Skeletal muscle tissue (tissue), 4 donors: ENCODE measurements around the gene RGMA. TPM values are rescaled to one million over a fixed set of nuclear protein-coding genes. Genes with fewer than 3 reads are reported as not detected.

ENCODE experiments used
- H3K27ac ChIP-seq: one replicate; pipeline ENCODE4 v1.7.0; 2013; ENCODE audit warnings: mild to moderate bottlenecking, low read depth, low read length, inconsistent platforms
- H3K27me3 ChIP-seq, 3 donors: one replicate each; pipeline ENCODE4 v1.7.0; 2013; ENCODE audit warnings: low read length in 3 of 3; ENCODE audit not compliant: control insufficient read depth in 3 of 3, insufficient read depth in 3 of 3
- H3K36me3 ChIP-seq, 3 donors: one replicate each; pipeline ENCODE4 v1.7.0; 2013; ENCODE audit warnings: low read length in 3 of 3; ENCODE audit not compliant: control insufficient read depth in 3 of 3, insufficient read depth in 3 of 3
- H3K4me1 ChIP-seq, 3 donors: one replicate each; pipeline ENCODE4 v1.7.0; 2013; ENCODE audit warnings: low read length in 3 of 3, mild to moderate bottlenecking in 3 of 3; ENCODE audit not compliant: control insufficient read depth in 3 of 3, insufficient read depth in 3 of 3
- H3K4me3 ChIP-seq, 3 donors: one replicate each; pipeline ENCODE4 v1.7.0; 2013; ENCODE audit warnings: low read length in 3 of 3
- H3K9ac ChIP-seq, 3 donors: one replicate each; pipeline ENCODE4 v1.7.0; 2013; ENCODE audit warnings: low read length in 3 of 3, mild to moderate bottlenecking in 3 of 3, moderate library complexity in 2 of 3, low read depth in 1 of 3
- H3K9me3 ChIP-seq, 3 donors: one replicate each; pipeline ENCODE4 v1.7.0; 2013; ENCODE audit warnings: low read length in 3 of 3; ENCODE audit not compliant: control insufficient read depth in 3 of 3
- total RNA-seq: library from RNA; depleted of rRNA; stranded (reverse); fragments of >200 nt; gene quantifications from one replicate; pipeline ENCODE4 v1.2.3, GENCODE V29; 2014
- donor health status: Osteomylitis.

The RGMA gene
- total RNA-seq, 1 donor from 2014 or later = 5.7 TPM

GRCh38 chr15:93070551-93071296, 18.3 kb downstream of the RGMA start:
- peak overlapping the region; percentile 78 to 92 (median 87) for H3K9ac ChIP-seq
- H3K4me1 ChIP-seq = peaks cover 66 to 80% (median 76%) of the 10 kb centered on the region in 3 donors

DNA sequence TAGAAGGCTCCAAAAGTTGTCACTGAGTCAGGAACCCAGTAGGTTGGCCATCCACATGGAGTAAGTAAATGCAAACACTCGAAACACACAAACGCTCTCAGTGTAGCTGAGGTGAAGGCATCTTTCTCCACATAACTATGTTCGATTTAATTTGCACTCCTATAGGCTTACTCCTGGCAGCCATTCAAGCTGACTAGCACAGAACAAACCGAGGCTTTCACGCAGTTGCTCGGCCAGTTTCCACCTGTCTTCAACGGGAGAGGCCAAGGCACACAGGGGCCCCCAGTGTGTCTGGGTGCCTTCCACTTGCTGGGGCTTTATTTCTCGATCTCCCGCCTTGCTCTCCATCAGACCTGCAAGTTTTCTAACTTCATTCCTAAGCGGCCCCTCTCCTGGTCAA, 18.9 kb downstream of the RGMA start:
- Histone ChIP-seq H3K4me1 (peaks cover 70 to 82% (median 78%) of the 10 kb centered on the region in 3 donors), H3K4me3 (peak overlapping the region; percentile 73 to 85 (median 83)), H3K9me3 (no peaks in the 10 kb centered on the region), H3K27me3 (no peaks in the 10 kb centered on the region), H3K9ac (peak overlapping the region; percentile 54 to 92 (median 78)), H3K36me3 (peaks cover 0 to 10% (median 9%) of the 10 kb centered on the region in 3 donors), H3K27ac (peak overlapping the region; percentile 85)

More at GRCh38 chr15:93070551-93071296, 18.3 kb downstream of the RGMA start:
- H3K36me3 ChIP-seq = peaks cover 0 to 7% (median 7%) of the 10 kb centered on the region in 3 donors
- no peaks in the 10 kb centered on the region for H3K9me3 ChIP-seq
- H3K27me3 ChIP-seq = no peaks in the 10 kb centered on the region
- H3K27ac ChIP-seq = peak overlapping the region; percentile 85
- H3K4me3 ChIP-seq = peak overlapping the region; percentile 73 to 85 (median 83)

- Histone ChIP-seq H3K27me3 (no peaks in the 10 kb centered on the region), H3K9me3 (no peaks in the 10 kb centered on the region), H3K4me3 (no peak overlapping the region), H3K27ac (peak overlapping the region; percentile 71), H3K9ac (no peak overlapping the region), H3K36me3 (peaks cover 3 to 15% (median 10%) of the 10 kb centered on the region in 3 donors), H3K4me1 (peaks cover 72 to 84% (median 80%) of the 10 kb centered on the region in 3 donors)
Measured at GRCh38 chr15:93068581-93069199, 20.3 kb downstream of the RGMA start.

DNA sequence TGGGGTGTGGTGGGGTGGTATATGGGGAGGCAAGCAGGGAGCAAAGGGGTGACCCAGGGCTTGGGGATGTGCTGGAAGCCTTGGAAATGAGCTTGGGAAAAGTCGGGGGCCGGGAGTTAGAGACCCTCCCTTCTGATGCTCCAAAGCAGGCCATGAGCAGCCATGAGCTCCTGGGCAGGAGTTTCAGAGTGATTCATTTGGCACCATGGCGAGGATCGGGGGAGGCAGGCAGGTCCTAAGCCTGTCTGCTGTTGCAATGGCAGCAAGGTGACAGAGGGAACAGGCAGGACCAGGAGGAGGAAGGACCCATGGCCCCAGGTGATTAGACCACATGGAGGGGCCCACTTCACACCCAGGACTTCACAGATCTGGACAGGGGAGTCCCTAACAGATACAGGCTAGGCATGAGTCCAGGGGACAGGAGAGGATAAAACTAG, 21.3 kb downstream of the RGMA start:
- no peaks in the 10 kb centered on the region for H3K27me3 ChIP-seq
- H3K4me3 ChIP-seq = no peak overlapping the region
- peaks cover 3 to 15% (median 10%) of the 10 kb centered on the region in 3 donors for H3K36me3 ChIP-seq
- peak overlapping the region; percentile 71 for H3K27ac ChIP-seq
- H3K9ac ChIP-seq = peak overlapping the region; percentile 8 to 40 (median 12)
- H3K9me3 ChIP-seq = no peaks in the 10 kb centered on the region
- H3K4me1 ChIP-seq = peaks cover 75 to 84% (median 83%) of the 10 kb centered on the region in 3 donors

GRCh38 chr15:93066834-93067648, 22.0 kb downstream of the RGMA start:
- H3K4me3 ChIP-seq = no peak overlapping the region
- peaks cover 80 to 85% (median 84%) of the 10 kb centered on the region in 3 donors for H3K4me1 ChIP-seq
- H3K9me3 ChIP-seq = no peaks in the 10 kb centered on the region
- peak overlapping the region; percentile 8 to 40 (median 12) for H3K9ac ChIP-seq
- peaks cover 3 to 15% (median 10%) of the 10 kb centered on the region in 3 donors for H3K36me3 ChIP-seq
- no peaks in the 10 kb centered on the region for H3K27me3 ChIP-seq
- peak overlapping the region; percentile 72 for H3K27ac ChIP-seq

DNA sequence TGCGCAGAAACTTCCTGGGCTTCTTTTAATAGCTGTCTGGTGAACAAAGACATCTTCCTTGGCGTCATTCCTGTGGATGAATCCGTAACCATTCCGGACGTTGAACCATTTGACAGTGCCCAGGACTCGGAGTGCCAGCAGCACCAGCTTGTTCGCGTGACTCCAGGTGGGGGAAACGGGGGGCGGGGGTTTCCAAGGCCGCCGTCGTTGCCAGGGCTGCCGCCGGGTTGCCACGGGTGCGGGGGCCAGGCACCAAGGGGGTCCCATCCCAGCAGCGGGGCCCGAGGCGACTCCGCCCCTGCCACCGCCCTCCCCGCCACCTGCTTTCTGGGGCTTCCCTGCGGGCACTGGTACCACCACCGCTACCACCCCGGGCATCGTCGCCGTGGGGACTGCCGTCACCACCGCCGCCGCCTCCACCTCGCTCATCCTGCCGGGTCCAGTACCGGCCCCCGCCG, 22.8 kb downstream of the RGMA start:
- peaks cover 81 to 83% (median 82%) of the 10 kb centered on the region in 3 donors for H3K4me1 ChIP-seq
- H3K9me3 ChIP-seq = no peaks in the 10 kb centered on the region
- peak overlapping the region in 1 of 3 donors; percentile 22 for H3K4me3 ChIP-seq
- peaks cover 3 to 15% (median 10%) of the 10 kb centered on the region in 3 donors for H3K36me3 ChIP-seq
- peak overlapping the region in 2 of 3 donors; percentile 33 to 50 for H3K9ac ChIP-seq
- no peaks in the 10 kb centered on the region for H3K27me3 ChIP-seq
- peak overlapping the region; percentile 72 for H3K27ac ChIP-seq

DNA sequence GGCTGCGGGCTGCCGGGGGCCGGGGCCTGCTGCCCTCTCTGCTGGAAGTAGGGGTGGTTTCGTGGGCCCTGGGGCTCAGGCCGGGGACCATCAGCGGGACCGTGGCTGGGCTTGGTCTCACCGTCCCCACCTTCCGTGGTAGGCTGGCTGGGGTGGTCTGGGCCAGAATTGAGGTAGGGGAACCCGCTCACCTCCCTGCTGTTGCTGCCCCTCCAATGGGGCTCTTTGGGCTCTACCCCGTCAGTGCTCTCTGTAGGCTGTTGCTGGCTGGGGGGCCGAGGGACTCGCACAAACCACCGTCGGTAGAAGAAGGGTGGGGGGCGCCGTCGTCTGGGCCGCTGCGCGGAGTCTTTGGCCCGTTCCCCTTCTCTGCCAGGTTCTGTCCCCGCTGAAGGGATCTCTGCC, 23.4 kb downstream of the RGMA start:
- Histone ChIP-seq H3K27ac (peak overlapping the region; percentile 72), H3K4me3 (no peak overlapping the region)

DNA sequence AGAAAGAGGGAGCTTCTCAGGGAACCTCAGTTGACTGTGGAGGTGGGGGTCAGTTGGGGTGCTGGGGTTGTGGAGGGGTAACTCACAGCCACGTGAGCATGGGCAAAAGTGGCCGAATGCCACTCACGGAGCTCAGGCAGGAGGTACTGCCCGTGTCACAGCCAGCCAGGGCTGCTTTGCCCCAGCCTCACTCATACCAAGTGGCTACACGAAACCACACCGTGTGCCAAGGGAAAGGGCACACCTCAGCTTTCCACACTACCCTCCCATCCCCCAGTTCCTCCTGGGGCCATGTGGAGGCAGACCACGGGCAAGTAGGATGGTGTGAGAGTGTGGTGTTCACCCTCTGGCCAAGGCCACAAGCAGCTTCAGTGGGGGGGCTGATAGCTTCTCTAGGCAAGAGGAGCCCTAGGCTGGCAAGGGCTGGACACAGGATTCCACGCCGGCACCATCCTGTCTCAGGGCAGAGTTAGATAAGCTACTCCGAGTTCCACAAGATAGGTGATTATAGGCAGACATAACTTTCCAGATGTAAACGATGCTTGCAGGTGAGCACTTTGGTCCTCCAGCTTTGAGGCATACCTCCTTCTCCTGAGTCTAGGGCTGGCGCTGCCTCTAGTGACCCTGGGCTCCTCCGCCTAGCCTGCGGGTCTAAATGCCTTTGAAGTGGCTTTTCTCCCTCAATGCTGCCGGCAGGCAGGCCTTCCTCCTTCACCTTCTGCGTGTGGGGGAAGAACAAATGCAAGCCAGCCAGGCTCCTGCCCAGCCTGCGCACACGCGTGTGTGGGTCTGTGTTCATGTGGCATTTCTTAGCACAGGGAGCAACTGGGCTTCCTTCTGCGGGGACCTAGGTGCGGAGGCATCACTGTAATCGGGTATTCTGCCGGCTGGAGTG, 25.0 kb downstream of the RGMA start:
- Histone ChIP-seq H3K4me3 (peak overlapping the region; percentile 58 to 69 (median 60)), H3K27me3 (no peaks in the 10 kb centered on the region), H3K36me3 (peaks cover 3 to 10% (median 6%) of the 10 kb centered on the region in 3 donors), H3K27ac (peak overlapping the region; percentile 75), H3K9me3 (no peaks in the 10 kb centered on the region), H3K4me1 (peaks cover 83 to 86% (median 84%) of the 10 kb centered on the region in 3 donors), H3K9ac (peak overlapping the region; percentile 63 to 77 (median 77))

More for the DNA sequence above, 23.4 kb downstream of the RGMA start:
- H3K4me1 ChIP-seq = peaks cover 81 to 83% (median 82%) of the 10 kb centered on the region in 3 donors
- peaks cover 3 to 15% (median 10%) of the 10 kb centered on the region in 3 donors for H3K36me3 ChIP-seq
- no peaks in the 10 kb centered on the region for H3K9me3 ChIP-seq
- no peaks in the 10 kb centered on the region for H3K27me3 ChIP-seq
- H3K9ac ChIP-seq = peak overlapping the region in 2 of 3 donors; percentile 45 to 50
